GM19239 (cell line): ENCODE results near the gene JCAD.
"Not testable (repeated sequence)": the region's sequence is repeated elsewhere in the genome, so short reads cannot be mapped to it uniquely, and the experiment has no call there.

ENCODE experiments used
- DNase-seq: peaks from one replicate; pipeline ENCODE4 v3.0.0; 2011; ENCODE audit warnings: low spot score; ENCODE audit not compliant: insufficient read length
- FAIRE-seq: peaks from 2 replicates; lab custom pipeline; 2011; peaks lifted over from hg19 to GRCh38; lab: Jason Lieb, UNC

The JCAD gene

DNA sequence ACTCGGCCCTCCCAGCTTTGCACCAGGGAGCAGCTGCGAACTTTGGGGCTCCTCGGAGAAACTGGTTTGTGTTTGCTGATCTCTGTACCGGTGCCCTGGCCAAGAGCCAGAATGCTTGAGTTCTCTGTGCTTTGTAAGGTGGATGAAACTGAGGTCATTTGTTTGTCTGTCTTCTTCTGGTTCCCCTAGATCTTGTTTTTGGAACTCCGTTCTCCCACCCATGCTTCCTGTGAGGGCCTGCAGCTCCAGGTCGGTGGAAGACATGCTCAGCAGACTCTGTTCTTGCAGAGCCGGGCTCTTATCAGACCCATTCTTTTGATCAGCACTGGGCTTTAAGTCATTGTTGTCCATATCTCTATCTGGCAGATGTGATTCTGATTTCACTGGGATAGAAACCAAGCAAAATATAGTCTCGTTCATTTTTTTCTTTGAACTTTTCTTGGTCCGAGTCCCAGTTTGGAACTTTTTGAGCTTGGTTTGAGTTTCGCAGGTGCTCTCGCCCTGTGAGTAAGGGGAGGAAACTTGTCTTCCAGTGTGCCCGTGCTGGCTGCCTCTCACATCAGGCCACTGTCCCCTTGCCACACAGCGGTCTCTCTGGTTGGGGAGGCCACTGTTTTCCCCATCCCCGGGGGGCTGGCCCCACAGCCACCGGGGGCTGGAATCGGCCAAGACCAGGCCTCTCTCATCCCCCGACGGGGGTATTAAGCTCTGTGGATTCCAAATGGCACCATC lies 31.2 kb downstream of the JCAD start:
- FAIRE-seq (no peak), DNase-seq (no peak)

DNA sequence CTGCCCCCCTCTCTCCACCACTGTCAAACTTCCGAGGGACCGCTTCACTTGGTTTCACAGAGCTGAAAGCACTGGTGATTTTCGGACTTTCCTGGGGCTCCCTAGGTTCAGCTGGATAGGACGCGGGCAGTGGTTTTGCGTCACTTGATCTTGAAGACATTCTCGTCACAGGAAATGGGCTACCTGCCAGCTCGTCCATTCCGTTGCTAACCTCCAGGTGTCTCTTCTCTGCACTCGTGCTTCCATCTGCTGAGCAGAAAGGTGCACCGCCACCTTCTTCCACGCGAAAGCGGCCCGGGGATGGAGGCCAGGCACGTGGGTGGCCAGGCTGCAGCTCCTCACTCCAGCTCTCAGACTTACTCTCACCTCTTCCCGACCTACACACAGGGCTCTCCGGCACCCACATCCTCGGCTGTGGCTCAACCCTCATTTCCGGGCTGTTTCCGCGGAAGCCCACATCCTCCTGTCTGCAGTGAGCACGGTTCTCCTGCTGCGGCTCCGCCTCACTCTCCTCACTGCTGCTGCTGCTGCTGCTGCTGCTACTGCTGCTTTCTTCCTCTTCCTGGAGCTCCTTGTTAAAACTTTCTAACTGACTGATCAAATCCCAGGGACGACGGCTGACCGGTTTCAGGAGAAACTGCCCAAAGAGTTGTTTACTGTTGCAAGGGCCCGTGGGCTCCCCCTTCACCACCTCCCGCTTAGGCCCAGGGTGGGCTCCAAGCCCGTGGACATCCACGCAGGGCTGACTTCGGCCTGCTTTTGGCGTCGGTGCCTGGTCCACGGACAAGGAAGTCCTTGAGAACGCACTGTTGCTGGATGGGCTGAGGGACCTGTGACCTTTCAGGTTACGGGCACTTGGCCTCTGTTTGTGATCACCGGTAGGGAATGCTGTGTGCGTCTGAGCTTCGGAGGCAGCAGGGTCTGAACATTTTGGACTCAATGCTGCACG lies 32.1 kb downstream of the JCAD start:
- FAIRE-seq (peak; percentile 80), DNase-seq (peak; percentile 63)

DNA sequence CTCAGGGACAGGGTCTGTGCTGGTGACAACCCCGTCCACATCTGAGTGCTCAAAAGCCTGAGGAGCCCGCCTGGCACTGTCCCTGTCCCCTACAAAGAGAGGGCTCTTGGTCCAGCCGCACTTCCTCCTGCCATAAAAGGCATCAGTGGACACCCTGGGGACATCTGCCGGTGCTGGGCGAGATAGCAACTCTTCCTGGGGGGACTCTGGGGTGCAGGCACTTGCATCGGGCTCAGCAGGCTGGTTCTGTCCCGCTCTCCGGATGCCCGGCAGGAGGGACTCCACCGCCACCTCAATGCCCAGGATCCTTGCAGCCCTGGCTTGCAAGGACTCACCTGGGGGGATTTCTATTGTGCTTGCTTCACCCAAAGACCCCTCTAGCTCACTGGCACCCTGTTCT lies 32.8 kb downstream of the JCAD start:
- DNase-seq (no peak), FAIRE-seq (no peak)

DNA sequence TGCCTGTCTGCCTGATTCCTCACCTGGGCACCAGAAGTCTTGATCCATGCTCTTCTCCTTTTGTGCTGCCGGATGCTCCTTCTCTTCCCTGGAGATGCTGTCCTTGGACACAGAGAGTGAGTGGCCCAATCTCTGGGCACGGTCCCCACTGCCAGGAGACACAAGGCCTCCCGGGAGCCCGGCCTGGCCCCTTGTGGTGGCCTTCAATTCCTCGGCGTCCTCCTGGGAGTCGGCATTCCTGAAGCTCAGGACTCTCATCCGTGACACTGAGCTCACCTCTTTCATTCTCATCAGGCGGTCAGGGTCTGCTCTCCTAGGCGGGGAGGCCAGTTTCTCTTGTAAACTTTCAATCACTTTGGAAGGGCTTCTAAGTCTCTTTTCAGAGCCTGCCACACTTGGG lies 33.3 kb downstream of the JCAD start:
- FAIRE-seq (no peak), DNase-seq (no peak)

DNA sequence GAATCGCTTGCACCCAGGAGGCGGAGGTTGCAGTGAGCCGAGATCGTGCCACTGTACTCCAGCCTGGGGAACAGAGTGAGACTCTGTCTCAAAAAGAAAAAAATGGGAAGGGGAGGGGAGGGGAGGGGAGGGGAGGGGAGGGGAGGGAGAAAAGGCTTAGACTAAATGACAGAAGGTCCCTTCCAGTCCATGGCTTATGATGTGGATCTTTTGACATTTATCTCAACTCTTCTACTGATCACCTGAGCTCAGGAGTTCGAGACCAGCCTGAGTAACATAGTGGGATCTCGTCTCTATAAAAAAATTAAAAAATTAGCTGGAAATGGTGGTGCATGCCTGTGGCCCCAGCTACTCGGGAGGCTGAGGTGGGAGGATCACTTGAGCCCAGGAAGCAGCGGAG lies 34.0 kb downstream of the JCAD start:
- not testable (repeated sequence) for FAIRE-seq, DNase-seq

DNA sequence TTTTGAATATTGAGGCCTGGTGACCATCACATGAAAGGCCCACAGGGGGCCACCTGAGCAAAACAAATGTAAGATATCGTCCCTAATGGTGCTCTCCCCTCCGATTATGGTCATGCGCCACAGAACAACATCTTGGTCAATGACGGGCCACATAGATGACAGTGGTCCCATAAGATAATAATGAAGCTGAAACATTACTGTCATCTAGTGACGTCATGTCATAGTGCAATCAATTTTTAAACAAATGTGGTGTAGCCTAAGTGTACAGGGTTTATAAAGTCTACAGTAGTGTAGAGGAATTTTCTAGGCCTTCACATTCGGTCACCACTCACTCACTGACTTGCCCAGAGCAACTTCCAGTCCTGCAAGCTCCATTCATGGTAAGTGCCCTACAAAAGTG lies 36.8 kb downstream of the JCAD start:
- DNase-seq (no peak), FAIRE-seq (no peak)

DNA sequence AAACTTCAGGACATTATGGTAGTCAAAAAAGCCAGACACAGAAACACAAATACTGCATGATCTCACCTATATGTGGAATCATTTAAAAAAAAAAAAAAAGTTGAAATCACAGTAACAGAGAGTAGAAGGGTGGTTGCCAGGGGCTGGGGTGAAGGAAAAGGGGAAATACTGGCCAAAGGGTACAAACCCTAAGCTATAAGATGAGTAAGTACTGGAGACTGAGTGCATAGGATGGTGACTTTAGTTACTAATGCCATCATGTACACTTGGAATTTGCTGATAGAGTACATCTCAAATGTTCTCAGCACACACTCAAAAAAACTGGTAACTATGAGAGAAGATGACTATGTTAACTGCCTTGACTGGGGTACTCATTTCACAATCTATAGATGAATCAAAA lies 39.9 kb downstream of the JCAD start:
- FAIRE-seq (no peak), DNase-seq (no peak)

DNA sequence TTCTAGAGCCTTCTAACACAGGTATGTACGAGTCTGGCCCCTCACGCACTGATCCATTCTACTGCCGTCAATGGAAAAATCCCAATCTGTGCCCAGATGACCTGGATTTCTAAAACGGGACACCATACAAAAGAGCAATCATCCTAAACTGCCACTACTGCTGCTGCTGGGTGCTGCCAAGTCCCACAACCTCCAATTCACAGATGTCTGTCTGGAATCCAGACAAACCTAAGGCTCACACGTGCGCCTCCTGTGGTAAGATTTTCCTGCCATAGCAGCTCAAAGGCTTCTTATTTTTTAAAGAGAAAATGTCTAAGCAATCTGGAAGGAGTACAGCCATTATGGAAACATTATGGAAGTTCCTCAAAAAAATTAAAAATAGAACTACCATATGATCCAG lies 40.9 kb downstream of the JCAD start:
- FAIRE-seq: no peak
- no peak for DNase-seq

DNA sequence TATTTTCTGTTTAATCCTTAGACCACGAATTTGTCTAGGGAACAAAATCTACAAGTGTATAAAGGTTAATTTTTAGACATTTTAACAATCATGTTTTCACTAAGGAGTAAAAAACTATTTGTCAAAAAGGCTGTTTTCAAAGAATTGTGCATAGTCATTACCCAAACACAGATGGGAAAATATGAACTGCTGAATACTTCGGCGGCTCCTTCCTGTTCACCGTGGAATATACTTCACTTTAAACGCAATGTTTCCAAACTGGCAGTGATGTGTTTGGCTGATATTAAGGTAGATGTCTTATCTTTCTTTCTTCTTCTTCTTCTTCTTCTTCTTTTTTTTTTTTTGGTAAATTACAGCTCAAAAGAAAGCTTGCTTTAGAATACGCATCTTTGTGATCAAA lies 41.4 kb downstream of the JCAD start:
- DNase-seq (no peak), FAIRE-seq (no peak)

DNA sequence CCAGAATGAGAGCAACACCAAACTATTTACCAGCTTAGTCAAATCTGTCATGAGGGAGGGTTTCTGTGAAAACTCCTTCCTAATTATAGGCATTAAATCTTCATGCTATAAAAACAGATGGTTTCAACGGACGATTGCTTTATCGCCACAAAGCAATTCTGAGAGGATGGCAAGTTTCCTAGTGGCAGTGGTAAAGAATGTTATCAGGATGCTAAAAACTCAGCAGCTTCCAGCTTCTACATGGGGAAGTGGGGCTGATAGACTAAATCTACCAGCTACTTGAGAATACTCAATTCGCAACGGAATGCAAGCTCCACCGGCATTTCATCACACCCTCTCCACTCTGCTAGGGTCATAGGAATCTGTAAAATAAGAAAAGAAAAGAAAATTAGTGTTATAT lies 41.8 kb downstream of the JCAD start:
- FAIRE-seq (no peak), DNase-seq (no peak)

DNA sequence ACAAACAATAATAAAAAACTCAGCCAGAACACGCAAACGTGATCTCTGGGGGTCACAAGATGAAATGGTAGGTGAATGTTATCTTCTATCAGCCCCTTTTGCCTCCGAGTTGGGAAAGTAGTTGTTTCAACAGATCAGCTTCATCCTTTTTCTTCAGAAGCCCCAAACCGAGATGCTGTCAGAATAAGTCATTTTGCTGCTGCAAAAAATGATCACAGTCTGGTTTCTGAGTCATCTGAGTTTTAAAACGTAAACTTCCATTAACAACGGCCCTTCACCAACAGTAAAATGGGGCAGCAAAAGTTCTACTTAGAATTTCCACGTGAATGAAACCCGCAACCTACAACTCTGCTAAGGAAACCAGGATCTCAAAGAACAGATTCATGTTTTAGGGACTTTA lies 44.9 kb downstream of the JCAD start:
- DNase-seq: no peak
- no peak for FAIRE-seq

DNA sequence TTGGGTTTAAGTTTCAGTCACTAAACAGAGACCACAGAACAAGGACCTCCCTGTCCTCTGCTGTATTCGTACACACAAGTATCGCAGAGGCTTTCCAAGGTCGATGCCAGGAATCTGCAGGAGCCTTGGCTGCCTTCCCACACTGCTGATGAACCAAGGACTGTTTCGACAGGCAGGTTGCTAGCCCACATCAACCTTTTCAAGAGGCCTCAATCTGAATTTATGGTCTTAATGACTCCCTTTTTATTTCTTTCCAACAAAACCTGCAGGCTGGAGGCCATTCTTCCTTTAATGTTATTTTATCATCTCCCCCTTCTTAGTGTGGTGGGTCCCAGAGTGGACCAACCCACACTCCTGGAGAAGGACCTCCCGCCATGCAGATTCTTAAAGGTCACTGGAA lies 45.6 kb downstream of the JCAD start:
- DNase-seq (no peak), FAIRE-seq (no peak)

DNA sequence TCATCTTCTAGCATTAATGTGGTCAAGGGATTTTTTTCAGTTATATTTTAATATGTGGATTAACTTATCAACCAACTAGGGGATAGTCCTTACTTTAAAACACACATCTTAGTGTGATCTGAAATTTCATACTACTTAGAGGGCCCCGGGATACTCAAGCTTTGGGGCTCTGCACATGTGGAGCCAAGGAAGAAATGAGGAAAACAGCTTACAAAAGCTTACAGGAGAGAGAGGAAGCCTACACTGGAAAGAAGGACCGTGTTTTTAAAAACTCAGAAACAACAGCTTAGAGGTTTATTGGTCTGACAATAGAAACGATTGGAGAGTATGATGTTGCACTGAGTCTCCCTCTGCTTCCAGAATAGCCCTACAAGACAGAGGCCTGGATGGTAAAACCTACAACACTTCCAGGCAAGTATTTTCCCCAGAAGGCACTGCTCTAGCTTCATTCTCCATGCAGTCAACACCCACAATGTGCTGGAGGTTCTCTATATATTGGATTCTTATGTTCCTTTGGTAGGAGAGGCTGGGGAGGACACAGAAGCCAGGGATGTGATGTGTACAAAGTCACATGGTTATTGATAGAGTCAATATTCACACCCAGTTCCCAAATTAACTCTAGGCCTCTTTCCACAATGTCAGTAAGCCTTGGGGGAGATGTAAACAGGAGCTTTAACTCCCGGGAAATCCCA lies 47.3 kb downstream of the JCAD start:
- FAIRE-seq (no peak), DNase-seq (no peak)

DNA sequence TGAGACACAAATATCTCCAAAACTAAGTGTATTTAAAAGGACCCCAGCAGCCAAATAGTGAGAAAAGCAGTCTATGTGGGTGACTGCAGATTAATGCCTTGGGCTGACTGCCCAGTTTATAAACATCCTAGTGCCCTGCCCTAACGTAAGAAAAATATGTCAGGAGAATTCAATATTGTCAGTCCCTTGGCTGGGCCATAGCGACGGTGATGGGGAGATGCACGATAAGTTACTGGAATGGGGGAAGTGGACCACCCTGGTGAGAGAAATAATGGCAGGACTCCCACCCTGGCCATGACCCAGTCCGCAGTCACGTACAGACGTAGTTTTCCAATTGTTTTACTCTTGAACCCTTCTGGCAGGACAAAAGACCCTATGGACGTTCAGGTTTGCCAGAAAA lies 48.0 kb downstream of the JCAD start:
- no peak for FAIRE-seq
- DNase-seq: no peak

DNA sequence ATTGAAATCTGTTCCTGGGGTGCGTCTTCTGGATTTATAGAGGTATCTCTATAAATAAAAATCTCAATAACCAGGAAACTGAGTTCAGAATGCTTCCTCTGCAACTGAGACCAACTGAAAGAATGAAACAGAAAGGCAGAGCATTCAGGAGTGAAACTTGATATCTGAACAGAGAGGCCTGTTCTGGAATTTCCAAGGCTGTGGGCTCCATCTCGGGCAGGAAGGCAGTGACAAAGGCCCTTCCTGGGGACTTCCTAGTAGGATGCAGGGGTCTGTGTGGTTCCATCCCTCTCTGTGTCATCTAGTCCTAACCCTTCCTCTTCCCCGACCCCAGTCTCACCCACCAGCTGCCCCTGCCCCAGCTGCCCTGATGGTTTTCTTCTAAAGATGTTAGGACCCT lies 52.0 kb downstream of the JCAD start:
- FAIRE-seq (no peak), DNase-seq (no peak)

DNA sequence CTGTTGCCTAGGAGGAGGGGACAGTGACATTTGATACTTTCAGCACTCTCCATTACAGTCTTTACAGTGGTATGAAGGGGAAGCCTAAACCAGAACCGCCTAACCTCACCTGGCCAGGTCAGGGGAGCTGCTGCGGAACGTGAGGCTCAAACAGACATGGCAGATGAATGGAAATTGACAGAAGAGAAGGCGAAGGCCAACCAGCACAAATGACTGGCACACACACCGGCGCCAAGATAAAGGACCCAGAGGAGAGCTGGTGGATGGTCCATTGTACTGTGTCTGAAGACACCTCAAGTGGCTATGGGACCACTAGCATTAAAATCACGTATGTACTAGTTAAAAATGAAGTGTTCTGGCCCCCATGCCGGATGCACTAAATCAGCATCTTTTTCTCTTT lies 53.0 kb downstream of the JCAD start:
- no peak for DNase-seq
- FAIRE-seq: no peak

DNA sequence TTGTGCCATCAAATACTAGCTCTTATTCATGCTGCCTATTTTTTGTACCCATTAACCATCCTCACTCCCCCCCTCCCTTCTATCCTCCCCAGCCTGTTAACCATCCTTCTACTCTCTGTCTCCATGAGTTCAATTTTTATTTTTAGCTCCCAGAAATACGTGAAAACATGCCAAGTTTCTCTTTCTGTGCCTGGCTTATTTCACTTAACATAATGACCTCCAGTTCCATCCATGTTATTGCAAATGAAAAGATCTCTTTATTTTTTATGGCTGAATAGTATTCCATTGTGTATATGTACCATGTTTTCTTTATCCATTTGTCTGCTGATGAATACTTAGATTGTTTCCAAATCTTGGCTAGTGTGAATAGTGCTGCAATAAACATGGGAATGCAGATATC lies 54.3 kb downstream of the JCAD start:
- DNase-seq, FAIRE-seq: not testable (repeated sequence)

DNA sequence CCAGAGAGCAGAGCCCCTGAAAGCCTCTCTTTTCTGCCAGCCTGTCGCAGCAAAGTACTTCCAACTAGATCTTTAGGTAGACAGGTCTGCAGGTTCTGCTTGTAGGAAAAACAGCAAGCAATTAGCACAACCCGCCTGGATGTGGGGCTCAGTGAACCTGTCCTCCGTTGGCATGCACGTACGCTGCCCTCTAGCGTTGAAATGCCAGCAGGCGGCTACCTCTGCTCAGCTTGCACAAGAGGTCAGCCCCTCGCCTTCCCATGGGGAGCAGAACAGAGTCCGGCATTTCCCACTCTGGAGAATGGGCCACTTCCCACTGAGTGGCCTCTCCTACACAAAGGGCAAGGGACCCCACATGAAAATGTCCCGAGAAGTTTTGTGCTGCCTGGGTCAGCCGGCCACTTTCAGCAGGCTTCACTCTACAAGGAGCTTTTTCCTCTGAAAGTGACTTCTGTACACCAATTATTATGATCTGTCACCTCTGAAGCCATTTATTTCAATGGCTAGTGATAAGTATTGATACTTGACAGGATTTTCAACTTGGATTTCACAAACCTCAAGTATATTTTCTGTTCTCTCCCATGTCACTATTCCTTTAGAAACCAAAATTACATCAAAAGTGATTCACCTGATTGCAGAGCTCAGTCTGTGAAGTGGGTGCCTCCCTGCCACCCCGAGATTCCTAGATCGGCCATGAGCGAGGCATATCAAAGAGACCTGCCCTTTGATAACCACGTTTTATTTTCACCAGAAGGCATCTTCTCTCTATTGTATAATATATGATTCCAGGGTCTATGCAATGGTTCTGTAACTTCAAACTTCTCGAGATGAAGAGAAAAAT lies 56.7 kb downstream of the JCAD start:
- peak; percentile 46 for DNase-seq
- no peak for FAIRE-seq

DNA sequence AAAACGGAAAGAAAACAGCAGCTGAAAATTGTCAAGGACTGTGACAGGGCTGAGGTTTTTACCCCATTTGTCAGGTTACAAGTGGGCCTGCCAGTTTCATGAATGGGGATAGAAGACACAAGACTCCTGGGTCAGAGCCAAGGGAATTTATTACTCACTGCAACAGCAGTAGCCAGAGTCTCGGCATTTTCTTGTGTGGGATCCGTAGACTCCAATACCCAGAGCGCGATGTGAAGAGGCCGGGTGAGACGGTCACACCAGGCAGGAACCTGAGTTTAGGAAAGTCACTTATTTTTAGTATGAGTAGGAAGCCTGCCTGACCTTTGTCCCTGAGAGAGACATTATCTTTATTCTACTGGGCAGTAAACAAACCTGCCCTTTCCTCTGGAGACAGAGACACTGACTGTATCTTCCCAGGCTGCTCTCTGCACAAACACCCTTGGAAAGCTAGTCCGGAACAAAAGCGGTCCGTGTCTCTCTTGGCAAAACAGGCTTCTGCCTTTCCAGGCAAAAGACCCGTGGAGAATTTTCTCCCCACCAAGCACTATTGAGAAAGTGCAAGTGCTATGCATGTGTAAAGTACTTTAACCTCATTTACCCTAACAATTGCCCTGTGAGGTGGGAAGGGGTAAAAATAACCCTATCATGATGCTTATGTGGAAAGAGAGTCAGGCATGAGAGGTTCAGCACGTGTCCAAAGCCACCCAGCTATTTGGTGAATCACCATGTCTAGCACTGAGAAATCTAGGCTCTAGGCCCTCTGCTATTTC lies 58.4 kb downstream of the JCAD start:
- DNase-seq (no peak), FAIRE-seq (no peak)
